GM12891 (cell line): Measurements from ENCODE around the gene MSI2.

ENCODE experiments used
- POLR2A ChIP-seq: IDR thresholded peaks from 2 replicates; pipeline ENCODE4 v1.6.1; 2011; ENCODE audit warnings: low read depth, low read length, control low read depth
- TAF1 ChIP-seq: IDR thresholded peaks from 2 replicates; pipeline ENCODE4 v1.6.1; 2011; ENCODE audit warnings: low read depth, low read length, control low read depth

DNA sequence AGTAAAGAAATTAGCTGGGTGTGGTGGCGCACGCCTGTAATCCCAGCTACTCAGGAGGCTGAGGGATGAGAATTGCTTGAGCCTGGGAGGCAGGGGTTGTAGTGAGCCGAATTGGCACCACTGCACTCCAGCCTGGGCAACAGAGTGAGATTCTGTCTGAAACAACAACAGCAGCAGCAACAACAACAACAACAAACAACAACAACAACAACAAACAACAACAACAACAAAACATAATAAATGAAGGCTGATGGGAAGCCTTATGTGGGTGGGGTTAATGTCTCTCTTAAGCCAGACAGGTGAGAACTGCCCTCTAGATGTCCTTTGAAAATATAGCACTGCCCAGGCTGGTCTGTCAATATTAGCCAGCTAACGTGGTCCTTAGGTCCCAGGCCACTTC, 107.3 kb downstream of the MSI2 start:
- TF ChIP-seq TAF1 = no peak
- TF ChIP-seq POLR2A = no peak
